K562 (cell line): ENCODE data around the gene GYPA. TPM values are rescaled to one million over a fixed set of nuclear protein-coding genes. Genes with fewer than 3 reads are reported as not detected.
"Not testable (repeated sequence)": the region's sequence is repeated elsewhere in the genome, so short reads cannot be mapped to it uniquely, and the experiment has no call there.

ENCODE experiments used
- ARID3A ChIP-seq: IDR thresholded peaks from 2 replicates; pipeline ENCODE4 v1.6.1; 2012; ENCODE audit warnings: low read depth, low read length, improper control_type of control experiment, borderline replicate concordance
- ATF3 ChIP-seq, 2 experiments: fragments of 450-650 bp in 1 of 2; sonication (generic) in 1 of 2; formaldehyde crosslinking in 1 of 2; IDR thresholded peaks in 1 of 2; conservative IDR thresholded peaks in 1 of 2; 2 replicates each; pipeline versions ENCODE4 v1.6.1 to v1.8.1; 2016 to 2023; ENCODE audit warnings: mild to moderate bottlenecking in 2 of 2, moderate library complexity in 2 of 2, inconsistent platforms in 1 of 2, missing genetic modification reagents in 1 of 2
- CREB1 ChIP-seq, 2 experiments: sonication (generic) in 1 of 2; formaldehyde crosslinking in 1 of 2; IDR thresholded peaks; 2 replicates each; pipeline versions ENCODE4 v1.6.1 to v1.8.0; 2012 to 2022; ENCODE audit warnings: inconsistent platforms in 1 of 2, mild to moderate bottlenecking in 1 of 2, missing genetic modification reagents in 1 of 2, moderate library complexity in 1 of 2
- ESRRA ChIP-seq: fragments of 450-650 bp; IDR thresholded peaks from 2 replicates; pipeline ENCODE4 v1.6.1; 2014; ENCODE audit warnings: low read depth, mild to moderate bottlenecking, moderate library complexity, borderline replicate concordance
- GATA2 ChIP-seq: sonication (generic); formaldehyde crosslinking; IDR thresholded peaks from 2 replicates; pipeline ENCODE4 v1.4.0; 2020; ENCODE audit warnings: mild to moderate bottlenecking, missing genetic modification reagents
- HMBOX1 ChIP-seq: sonication (generic); IDR thresholded peaks from 2 replicates; pipeline ENCODE4 v1.6.1; 2016
- KLF16 ChIP-seq: IDR thresholded peaks from 2 replicates; pipeline ENCODE4 v1.6.1; 2016; ENCODE audit warnings: antibody characterized with exemption
- PML ChIP-seq: IDR thresholded peaks from 2 replicates; pipeline ENCODE4 v1.6.1; 2012; ENCODE audit warnings: low read length, inconsistent platforms
- ZNF766 ChIP-seq: fragments of 200-800 bp; sonication (Bioruptor generic); conservative IDR thresholded peaks from 2 replicates; pipeline ENCODE4 v1.6.1; 2016; ENCODE audit warnings: missing genetic modification characterization, missing compliant biosample characterization
- polyA plus RNA-seq, 8 experiments: library from polyadenylated mRNA; depleted of rRNA in 4 of 8; stranded (reverse) in 5 of 8; unstranded in 3 of 8; fragments of >200 nt; fragmentation: Nextera tagmentation in 2 of 8; fragmentation: Illumina TruSeq in 1 of 8; extraction: Ambion mirVana in 2 of 8; extraction: Trizol in 1 of 8; gene quantifications; 2 replicates each; pipeline versions ENCODE4 v1.2.1 to v1.2.3, GENCODE V29; 2011 to 2014; ENCODE audit warnings: inconsistent platforms in 1 of 8, missing spikeins in 1 of 8
- total RNA-seq, 7 experiments: library from RNA; depleted of rRNA in 6 of 7; stranded (reverse); fragments of >200 nt in 6 of 7; fragmentation: Illumina TruSeq in 2 of 7; extraction: Trizol in 2 of 7; gene quantifications; 2 replicates each; pipeline versions ENCODE4 v1.2.1 to v1.2.3, GENCODE V29; 2011 to 2021; ENCODE audit warnings: low replicate concordance in 1 of 7
- TF ChIP-seq, protein P1 (sequence below): sonication (generic); formaldehyde crosslinking; IDR thresholded peaks from 2 replicates; pipeline ENCODE4 v1.8.0; 2022; ENCODE audit warnings: missing genetic modification reagents, mild to moderate bottlenecking, moderate library complexity, borderline replicate concordance
- TF ChIP-seq, protein P2 (sequence below), 2 experiments: fragments of 450-650 bp; IDR thresholded peaks; 2 replicates each; pipeline ENCODE4 v1.6.1; 2016; ENCODE audit warnings: mild to moderate bottlenecking in 2 of 2, borderline replicate concordance in 1 of 2, low read depth in 1 of 2, moderate library complexity in 1 of 2

Gene GYPA
- total and polyA plus RNA-seq, 9 of the 15 experiments (the other 6 are each of a cell fraction or from before 2014, with no cell fraction given): 35.3 to 278 (median 122) TPM

DNA sequence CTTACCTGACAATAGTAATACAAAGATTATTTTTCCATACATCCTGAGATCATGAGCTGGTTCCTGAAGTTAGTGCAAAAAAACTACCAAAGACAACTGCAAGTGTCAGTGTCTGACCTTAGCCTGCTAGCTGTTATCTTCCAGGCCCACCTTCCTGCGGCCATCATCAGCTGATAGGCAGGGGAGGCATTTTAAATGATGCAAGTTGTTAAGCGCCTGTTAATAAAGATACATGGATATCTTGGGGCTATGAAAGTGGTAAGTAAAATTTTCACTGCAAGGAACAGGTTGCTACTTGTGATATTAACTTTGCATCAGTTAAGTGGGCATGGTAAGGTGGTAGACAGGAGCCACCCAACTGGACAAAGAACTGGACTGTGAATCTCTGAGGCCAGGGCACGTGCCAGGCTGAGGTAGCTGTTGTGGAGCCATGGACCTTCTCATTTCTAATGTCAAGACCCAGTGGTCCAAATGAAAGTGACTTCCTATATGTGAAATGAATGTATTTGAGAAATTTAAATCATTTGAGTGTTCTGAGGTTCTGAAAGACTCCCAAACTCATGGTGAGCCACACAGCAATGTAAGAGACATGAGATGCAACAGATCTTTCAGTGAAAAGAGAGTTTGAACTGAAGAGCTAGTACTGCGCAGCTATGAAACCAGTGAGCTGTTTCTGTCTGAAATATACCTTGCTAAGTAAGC, at the start of gene GYPA (continued):
- TF ChIP-seq, protein P1, sequence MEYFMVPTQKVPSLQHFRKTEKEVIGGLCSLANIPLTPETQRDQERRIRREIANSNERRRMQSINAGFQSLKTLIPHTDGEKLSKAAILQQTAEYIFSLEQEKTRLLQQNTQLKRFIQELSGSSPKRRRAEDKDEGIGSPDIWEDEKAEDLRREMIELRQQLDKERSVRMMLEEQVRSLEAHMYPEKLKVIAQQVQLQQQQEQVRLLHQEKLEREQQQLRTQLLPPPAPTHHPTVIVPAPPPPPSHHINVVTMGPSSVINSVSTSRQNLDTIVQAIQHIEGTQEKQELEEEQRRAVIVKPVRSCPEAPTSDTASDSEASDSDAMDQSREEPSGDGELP (CRISPR knock-in tag): peak; percentile 90
- TF ChIP-seq HMBOX1: peak; percentile 48
- TF ChIP-seq ZNF766 (CRISPR knock-in tag): 0 out of 2 replicates have a peak, but pooled peaks have one; percentile 46
- peak; percentile 25; the same call in 1 of the 2 replicates for TF ChIP-seq CREB1 (IDR thresholded peaks at IDR 0.05)
- not testable (repeated sequence) for TF ChIP-seq CREB1 (CRISPR knock-in tag; IDR thresholded peaks at IDR 0.05); ATF3 (CRISPR knock-in tag; conservative IDR thresholded peaks at IDR 0.05)
- TF ChIP-seq ESRRA: peak; percentile 32; the same call in 1 of the 2 replicates
- TF ChIP-seq KLF16: peak; percentile 87
- TF ChIP-seq ARID3A: 0 out of 2 replicates have a peak, but pooled peaks have one; percentile 11
- TF ChIP-seq ATF3 (IDR thresholded peaks at IDR 0.05): peak; percentile 78
- TF ChIP-seq GATA2: peak; percentile 80
- TF ChIP-seq, protein P2, sequence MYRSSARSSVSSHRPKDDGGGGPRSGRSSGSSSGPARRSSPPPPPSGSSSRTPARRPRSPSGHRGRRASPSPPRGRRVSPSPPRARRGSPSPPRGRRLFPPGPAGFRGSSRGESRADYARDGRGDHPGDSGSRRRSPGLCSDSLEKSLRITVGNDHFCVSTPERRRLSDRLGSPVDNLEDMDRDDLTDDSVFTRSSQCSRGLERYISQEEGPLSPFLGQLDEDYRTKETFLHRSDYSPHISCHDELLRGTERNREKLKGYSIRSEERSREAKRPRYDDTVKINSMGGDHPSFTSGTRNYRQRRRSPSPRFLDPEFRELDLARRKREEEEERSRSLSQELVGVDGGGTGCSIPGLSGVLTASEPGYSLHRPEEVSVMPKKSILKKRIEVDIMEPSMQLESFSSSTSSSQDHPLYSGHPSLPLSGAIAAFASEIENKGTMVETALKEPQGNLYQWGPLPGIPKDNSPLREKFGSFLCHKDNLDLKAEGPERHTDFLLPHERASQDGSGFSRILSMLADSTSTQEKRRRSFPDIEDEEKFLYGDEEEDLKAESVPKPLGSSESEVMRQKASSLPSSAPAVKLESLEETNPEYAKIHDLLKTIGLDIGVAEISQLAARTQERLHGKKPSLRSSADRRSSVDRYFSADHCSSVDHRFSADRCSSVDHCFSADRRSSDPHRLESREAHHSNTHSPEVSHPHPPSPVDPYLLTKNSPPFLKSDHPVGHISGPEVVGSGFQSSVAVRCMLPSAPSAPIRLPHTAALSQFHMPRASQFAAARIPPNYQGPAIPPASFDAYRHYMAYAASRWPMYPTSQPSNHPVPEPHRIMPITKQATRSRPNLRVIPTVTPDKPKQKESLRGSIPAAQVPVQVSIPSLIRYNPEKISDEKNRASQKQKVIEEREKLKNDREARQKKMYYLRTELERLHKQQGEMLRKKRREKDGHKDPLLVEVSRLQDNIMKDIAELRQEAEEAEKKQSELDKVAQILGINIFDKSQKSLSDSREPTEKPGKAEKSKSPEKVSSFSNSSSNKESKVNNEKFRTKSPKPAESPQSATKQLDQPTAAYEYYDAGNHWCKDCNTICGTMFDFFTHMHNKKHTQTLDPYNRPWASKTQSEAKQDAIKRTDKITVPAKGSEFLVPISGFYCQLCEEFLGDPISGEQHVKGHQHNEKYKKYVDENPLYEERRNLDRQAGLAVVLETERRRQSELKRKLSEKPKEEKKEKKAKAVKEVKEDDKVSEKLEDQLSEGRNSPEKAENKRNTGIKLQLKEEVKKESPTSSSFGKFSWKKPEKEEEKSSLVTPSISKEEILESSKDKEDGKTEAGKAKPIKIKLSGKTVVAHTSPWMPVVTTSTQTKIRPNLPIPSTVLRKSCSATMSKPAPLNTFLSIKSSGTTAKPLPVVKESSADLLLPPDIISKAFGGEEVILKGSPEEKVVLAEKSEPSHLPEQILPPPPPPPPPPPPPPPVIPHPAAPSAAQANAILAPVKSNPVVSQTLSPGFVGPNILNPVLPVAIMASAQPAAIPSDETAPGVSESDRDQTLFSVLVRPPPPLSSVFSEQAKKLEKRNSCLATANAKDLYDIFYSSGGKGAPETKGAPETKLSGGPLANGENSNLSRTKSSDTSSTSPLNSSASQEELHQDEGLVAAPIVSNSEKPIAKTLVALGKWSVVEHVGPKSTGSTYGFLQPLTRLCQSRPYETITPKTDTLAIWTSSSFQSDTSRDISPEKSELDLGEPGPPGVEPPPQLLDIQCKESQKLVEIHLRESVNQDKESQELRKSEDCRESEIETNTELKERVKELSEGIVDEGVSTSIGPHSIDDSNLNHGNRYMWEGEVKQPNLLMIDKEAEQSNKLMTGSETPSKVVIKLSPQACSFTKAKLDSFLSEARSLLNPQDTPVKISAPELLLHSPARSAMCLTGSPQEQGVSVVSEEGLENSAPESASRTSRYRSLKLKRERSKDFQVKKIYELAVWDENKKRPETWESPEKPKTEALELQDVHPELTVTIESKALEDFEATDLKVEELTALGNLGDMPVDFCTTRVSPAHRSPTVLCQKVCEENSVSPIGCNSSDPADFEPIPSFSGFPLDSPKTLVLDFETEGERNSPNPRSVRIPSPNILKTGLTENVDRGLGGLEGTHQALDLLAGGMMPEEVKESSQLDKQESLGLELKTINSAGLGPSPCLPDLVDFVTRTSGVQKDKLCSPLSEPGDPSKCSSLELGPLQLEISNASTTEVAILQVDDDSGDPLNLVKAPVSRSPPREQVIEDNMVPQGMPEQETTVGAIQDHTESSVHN (IDR thresholded peaks at IDR 0.05; ENCODE audit: borderline replicate concordance in 1 of 2, low read depth in 1 of 2): peak in 1 of 2 experiments; percentile 38; a peak in 1 of 4 replicates
- TF ChIP-seq PML: peak; percentile 85
